Measurements from ENCODE around the gene ERP27.

The ERP27 gene

GRCh38 chr12:14936224-14936861 is 2.0 kb downstream of the ERP27 start:
- no peak for DNase-seq (ENCODE audit: low read depth)

DNA sequence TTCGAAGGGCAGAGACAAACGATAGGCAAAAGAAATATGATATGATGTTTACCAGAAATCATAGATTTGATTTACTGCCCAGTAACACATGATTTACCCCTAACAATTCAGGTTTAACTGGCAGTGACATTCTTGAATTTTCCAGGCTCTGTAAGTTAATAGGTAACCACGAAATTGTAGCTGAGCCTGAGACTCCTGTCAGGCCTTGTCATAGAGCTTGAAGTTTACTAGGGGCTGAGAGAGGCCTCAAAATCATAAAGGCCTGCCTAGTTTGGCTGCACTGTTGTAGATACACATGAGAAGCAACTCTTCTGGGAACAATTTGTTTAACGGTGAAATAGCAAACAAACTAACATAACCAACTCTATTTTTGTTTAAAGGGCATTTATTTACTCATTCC is 3.3 kb downstream of the ERP27 start:
- DNase-seq (ENCODE audit: low read depth) = no peak

DNA sequence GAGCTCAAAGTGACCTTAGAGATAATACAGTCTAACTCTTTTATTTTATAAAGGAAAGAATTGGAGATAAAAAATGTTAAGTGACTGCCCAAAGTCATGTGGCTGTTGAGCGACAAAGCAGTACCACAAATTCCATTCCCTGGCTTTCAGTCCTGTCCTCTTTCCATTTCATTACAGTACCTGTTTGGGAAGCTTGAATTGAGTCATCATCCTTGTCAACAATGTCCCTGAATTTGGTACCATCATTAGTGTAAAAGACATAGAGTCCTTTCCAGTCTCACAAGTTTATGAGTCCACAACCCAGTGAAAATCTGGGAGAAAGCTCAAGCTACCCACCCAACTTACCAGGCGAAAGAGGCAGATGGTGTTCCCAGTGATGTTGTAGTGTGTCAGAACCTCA is 3.8 kb downstream of the ERP27 start:
- DNase-seq (ENCODE audit: low read depth) = no peak

- no peak for DNase-seq (ENCODE audit: low read depth)
Observed at GRCh38 chr12:14931791-14932560, 6.4 kb downstream of the ERP27 start.

- no peak for DNase-seq (ENCODE audit: low read depth)
Observed at GRCh38 chr12:14931359-14931758, 7.0 kb downstream of the ERP27 start.

GRCh38 chr12:14930299-14930698 is 8.0 kb downstream of the ERP27 start:
- DNase-seq (ENCODE audit: low read depth) = no peak

DNA sequence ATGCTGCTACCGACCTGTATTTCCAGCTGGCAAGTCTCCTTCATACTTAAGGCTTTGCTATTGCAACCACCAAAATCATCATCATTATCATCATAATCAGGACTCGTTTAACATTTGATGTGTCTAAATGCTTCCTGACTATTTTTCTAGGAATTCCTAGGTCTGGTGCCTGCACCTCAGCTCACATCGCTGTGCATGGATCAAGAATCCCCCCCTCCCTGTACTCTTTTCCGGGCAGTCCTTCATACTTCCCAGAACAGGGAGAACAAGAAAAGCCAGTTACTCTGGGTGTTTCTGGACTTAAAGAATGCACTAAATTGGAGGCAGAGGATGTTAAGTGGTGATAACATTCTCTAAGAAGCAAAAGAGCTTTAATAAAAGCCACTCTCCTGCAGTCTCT is 9.4 kb downstream of the ERP27 start:
- DNase-seq (ENCODE audit: low read depth) = no peak

- no peak for DNase-seq (ENCODE audit: low read depth)
Observed at GRCh38 chr12:14927267-14927666, 11.1 kb downstream of the ERP27 start.

GRCh38 chr12:14924541-14924940 is 13.8 kb downstream of the ERP27 start:
- DNase-seq (ENCODE audit: low read depth) = no peak

DNA sequence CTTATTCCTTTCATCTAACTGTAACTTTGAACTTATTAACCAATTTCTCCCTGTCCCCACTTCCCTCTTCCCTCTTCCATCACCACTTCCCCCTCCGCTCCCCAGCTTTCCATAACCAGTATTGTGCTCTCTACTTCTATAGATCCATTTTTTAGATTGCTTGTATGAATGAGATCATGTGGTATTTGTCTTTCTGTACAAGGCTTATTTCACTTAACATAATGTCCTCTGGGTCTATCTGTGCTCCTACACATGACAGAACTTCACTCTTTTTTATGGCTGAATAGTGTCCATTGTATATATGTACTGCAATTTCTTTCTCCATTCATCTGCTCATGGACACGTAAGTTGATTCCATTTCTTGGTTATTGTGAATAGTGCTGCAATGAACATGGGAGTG is 14.4 kb downstream of the ERP27 start:
- DNase-seq (ENCODE audit: low read depth) = no peak

DNA sequence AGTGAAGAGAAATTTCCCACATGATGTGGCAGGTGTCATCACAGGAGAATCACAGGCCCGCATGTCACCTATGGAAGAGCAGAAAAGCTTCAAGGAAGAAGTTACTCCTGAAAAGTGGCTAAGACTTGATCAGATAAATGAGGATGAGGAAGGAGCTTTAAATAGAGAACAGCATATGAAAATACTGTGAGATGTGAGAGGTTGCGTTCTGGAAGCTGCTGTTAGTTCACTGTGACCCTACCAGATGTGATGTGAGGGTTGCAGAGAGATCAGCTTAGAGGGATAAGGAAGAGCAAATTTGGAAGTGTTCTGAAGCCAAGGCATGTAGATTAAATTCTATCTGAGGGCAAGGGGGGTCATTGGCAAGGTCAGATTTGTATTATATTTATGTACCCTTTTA is 17.1 kb downstream of the ERP27 start:
- no peak for DNase-seq (ENCODE audit: low read depth)

GRCh38 chr12:14920475-14921126 is 17.7 kb downstream of the ERP27 start:
- DNase-seq (ENCODE audit: low read depth) = no peak

GRCh38 chr12:14919455-14919854 is 18.9 kb downstream of the ERP27 start:
- DNase-seq (ENCODE audit: low read depth) = no peak

DNA sequence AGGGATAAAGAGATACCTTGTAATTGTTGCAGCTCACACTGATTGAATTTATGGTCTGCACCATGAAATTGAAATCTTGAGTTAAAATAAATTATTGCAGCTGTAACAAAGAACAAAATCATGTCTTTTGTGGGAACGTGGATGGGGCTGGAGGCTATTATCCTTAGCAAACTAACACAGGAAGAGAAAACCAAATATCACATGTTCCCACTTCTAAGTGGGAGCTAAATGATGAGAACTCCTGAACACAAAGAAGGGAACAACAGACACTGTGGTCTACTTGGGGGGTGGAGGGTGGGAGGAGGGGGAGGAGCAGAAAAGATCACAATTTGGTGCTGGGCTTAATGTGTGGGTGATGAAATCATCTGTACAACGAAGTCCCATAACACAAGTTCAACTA is 22.6 kb downstream of the ERP27 start:
- no peak for DNase-seq (ENCODE audit: low read depth)

- DNase-seq (ENCODE audit: low read depth) = no peak
Observed at GRCh38 chr12:14913381-14913781, 25.0 kb downstream of the ERP27 start.

GRCh38 chr12:14911131-14911530 is 27.2 kb downstream of the ERP27 start:
- no peak for DNase-seq (ENCODE audit: low read depth)

DNA sequence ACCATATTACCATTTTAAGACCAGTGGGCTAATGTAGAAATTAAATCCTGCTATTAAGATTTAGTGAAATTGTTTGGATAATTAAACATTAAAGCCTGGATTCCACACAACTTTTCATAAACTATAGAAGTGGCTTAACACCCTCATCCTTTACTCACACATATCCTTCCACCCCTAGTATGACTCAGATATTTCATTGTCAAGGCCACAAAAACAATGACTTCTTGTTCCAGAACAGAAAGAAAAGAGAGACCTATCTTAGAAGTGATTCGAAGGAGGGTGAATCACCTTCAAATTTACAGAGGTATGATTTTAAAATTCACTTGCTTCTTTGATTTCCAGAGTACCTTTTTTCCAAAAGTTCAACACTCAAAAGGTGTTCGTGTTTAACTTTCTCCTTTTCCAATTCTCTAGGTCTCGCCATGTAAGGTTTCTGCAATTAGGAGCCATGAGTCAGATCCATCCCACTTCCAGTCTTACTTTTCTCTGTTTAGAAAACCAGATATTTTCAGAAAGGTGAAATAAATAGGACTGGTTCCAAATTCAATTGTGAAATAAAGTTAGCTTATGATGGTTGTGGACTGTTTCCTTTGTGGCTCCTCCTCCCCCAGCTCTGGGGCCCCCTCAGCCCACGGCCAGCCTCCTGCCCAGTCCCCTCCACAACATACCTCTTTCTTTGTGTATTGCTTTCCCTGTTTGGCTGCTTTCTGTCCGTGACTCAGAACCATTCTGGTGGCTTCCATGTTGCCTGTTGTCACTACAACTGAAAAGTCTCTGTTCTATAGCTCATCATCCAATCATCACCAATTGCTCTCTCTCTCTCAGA is 28.0 kb downstream of the ERP27 start:
- DNase-seq (ENCODE audit: low read depth) = no peak

DNA sequence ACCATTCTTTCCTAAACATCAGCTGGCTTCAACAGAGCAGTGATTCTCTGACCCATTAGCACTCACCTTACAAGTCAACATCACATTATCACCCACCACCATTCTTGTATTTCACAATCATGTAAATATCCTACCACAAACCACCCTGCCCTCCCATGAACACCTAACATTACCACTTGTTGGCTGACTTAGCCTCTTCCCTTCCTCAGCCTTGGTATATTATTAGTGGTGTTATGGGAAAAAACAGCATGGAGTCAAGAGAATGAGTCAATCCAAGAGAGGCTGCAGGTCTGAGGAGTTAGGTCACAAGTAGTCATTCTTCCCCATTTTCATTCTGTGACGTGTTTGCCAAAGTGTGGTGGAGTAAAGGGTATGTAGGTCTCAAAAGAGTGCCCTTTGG is 30.4 kb downstream of the ERP27 start:
- no peak for DNase-seq (ENCODE audit: low read depth)

DNA sequence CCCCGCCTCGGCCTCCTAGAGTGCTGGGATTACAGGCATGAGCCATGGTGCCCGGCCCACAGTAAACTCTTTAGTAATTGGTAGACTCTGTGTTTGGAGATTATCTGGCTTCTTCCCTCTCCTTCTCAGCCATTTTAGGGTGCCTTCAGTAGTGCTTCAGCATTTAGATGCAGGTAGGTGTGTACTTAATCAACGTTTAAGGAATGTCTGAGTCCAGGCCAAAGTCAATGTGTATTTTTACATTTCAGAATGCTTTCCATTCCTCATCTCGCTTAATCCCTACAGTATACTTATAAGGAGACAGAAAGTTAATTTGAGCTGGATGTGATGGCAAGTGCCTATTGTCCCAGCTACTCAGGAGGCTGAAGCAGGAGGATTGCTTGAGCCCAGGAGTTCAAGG is 32.2 kb downstream of the ERP27 start:
- DNase-seq (ENCODE audit: low read depth) = no peak

- no peak for DNase-seq (ENCODE audit: low read depth)
Observed at GRCh38 chr12:14905269-14906004, 32.9 kb downstream of the ERP27 start.

- no peak for DNase-seq (ENCODE audit: low read depth)
Observed at GRCh38 chr12:14904854-14905253, 33.5 kb downstream of the ERP27 start.

Measured in GM04503 (cell line).